Measurements from ENCODE around the gene GRM4.

GRM4 gene

DNA sequence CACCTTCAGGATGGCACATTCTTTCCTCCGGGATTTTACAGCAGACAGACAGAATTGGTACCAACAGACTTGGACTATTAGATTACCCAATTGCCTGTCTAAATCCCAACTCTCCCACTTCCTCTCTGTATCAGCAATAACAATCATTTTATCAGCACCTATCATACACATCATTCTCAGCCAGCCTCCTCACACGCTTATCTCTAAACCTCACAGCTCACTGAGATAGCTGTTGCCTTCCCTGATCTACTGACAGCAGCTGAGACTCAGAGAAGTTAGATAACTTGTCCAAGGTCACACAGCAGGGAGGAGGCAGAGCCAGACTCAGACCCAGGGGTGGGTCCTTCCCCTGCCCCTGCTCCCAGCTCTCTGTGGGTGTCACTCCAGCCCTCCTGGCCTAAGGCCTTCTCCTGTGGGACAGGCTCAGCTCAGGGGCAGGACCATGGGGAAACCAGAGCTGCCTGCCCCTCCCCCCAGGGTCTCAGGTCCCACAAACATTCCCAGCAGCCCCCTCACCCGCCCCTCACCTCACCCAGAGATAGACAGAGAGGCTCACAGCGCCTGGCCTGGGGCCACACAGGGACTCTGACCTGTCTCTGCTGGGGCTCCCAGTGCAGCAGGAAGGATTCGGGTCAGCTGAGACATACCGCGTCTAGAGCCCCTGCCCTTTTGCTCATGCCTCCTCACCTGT is 92.8 kb downstream of the GRM4 start:
- Histone ChIP-seq H4K8ac (ENCODE audit: low read length) (no peak overlapping the region), H2BK120ac (ENCODE audit: low read depth, low read length) (no peak overlapping the region), H4K91ac (ENCODE audit: low read length) (no peak overlapping the region), H3K27ac (ENCODE audit: low read length, poor library complexity, severe bottlenecking) (no peak overlapping the region), H3K9me3 (ENCODE audit: control insufficient read depth, low read length) (no peaks in the 10 kb centered on the region), H2BK12ac (ENCODE audit: low read length in 2 of 2) (no peak overlapping the region), H3K4ac (ENCODE audit: low read depth in 1 of 2, low read length in 2 of 2) (no peak overlapping the region), H3K23ac (ENCODE audit: low read length in 2 of 2) (no peak overlapping the region), H2AFZ (ENCODE audit: low read depth, low read length) (no peak overlapping the region), H3K27me3 (ENCODE audit: control insufficient read depth in 1 of 2, insufficient read depth in 1 of 2, low read length in 2 of 2) (peaks cover 73 to 74% of the 10 kb centered on the region in 2 experiments), H3K14ac (ENCODE audit: low read length in 2 of 2) (no peak overlapping the region), H2BK15ac (ENCODE audit: low read depth, poor library complexity, severe bottlenecking) (no peak overlapping the region), H2AK5ac (ENCODE audit: low read length, severe bottlenecking) (no peak overlapping the region), H3K36me3 (ENCODE audit: control insufficient read depth in 1 of 2, insufficient read depth in 2 of 2, low read depth in 1 of 2, low read length in 2 of 2) (peaks cover 0 to 3% of the 10 kb centered on the region in 2 experiments), H3K4me1 (ENCODE audit: control insufficient read depth, insufficient read depth, low read depth, low read length) (peaks cover 3% of the 10 kb centered on the region), H3K79me1 (replicated peaks; ENCODE audit: low read length, poor library complexity, severe bottlenecking) (no peaks in the 10 kb centered on the region), H3K4me2 (ENCODE audit: low read length, poor library complexity, severe bottlenecking) (no peak overlapping the region), H3K9ac (ENCODE audit: low read length) (no peak overlapping the region), H2BK5ac (ENCODE audit: low read depth, low read length, poor library complexity, severe bottlenecking) (no peak overlapping the region), H3K18ac (ENCODE audit: low read depth in 1 of 2, low read length in 2 of 2) (no peak overlapping the region), H3K4me3 (ENCODE audit: insufficient read depth in 1 of 2, low read depth in 1 of 2, low read length in 2 of 2) (no peak overlapping the region)
- 66% methylated on average over 7 of the region's 7 CpGs for WGBS
- DNase-seq = no peak

DNA sequence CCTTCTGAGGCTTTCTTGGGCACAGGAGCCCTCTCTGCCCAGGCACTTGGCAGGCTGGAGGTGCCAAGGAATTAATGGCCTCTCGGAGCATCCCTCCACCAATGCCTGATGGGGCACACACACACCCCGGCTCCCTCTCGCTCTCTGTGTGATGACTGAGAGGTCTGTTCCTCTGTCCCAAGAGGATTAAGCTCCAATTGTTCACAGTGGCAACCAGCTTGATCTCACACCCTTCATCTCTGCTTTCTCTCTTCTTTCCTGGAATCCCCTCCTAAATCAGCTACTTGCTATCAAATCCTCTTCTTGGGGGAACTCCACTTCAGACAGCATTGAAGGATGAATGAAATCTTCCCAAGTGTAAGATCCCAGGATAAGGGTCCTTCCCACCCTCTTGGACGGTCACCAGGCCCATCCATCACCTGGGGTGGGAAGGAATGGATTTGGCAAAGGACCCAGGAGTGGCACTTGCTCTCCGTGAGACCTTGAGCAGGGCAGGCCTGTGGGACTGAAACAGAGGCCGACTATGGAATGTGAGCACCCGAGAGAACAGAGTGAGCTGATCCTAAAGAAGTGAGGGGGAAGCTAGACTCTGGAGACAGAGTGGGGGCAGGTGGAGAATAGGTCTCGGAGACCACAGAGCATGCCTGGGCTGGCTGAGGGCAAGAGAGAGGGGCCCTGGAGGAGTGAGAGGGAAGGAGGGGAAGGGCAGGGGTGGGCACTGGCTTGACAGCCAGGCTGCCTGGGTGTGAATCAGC is 93.6 kb downstream of the GRM4 start:
- Histone ChIP-seq H2BK5ac (ENCODE audit: low read depth, low read length, poor library complexity, severe bottlenecking) (no peak overlapping the region), H2AK5ac (ENCODE audit: low read length, severe bottlenecking) (no peak overlapping the region), H3K18ac (ENCODE audit: low read depth in 1 of 2, low read length in 2 of 2) (no peak overlapping the region), H3K36me3 (ENCODE audit: control insufficient read depth in 1 of 2, insufficient read depth in 2 of 2, low read depth in 1 of 2, low read length in 2 of 2) (peaks cover 0 to 3% of the 10 kb centered on the region in 2 experiments), H4K8ac (ENCODE audit: low read length) (no peak overlapping the region), H2AFZ (ENCODE audit: low read depth, low read length) (no peak overlapping the region), H3K4ac (ENCODE audit: low read depth in 1 of 2, low read length in 2 of 2) (no peak overlapping the region), H4K91ac (ENCODE audit: low read length) (no peak overlapping the region), H3K4me3 (ENCODE audit: insufficient read depth in 1 of 2, low read depth in 1 of 2, low read length in 2 of 2) (no peak overlapping the region), H3K23ac (ENCODE audit: low read length in 2 of 2) (no peak overlapping the region), H2BK120ac (ENCODE audit: low read depth, low read length) (no peak overlapping the region), H2BK12ac (ENCODE audit: low read length in 2 of 2) (no peak overlapping the region), H3K27ac (ENCODE audit: low read length, poor library complexity, severe bottlenecking) (no peak overlapping the region), H3K4me2 (ENCODE audit: low read length, poor library complexity, severe bottlenecking) (no peak overlapping the region), H2BK15ac (ENCODE audit: low read depth, poor library complexity, severe bottlenecking) (no peak overlapping the region), H3K14ac (ENCODE audit: low read length in 2 of 2) (no peak overlapping the region), H3K27me3 (ENCODE audit: control insufficient read depth in 1 of 2, insufficient read depth in 1 of 2, low read length in 2 of 2) (peaks cover 76 to 78% of the 10 kb centered on the region in 2 experiments), H3K4me1 (ENCODE audit: control insufficient read depth, insufficient read depth, low read depth, low read length) (peaks cover 3% of the 10 kb centered on the region), H3K79me1 (replicated peaks; ENCODE audit: low read length, poor library complexity, severe bottlenecking) (no peaks in the 10 kb centered on the region), H3K9me3 (ENCODE audit: control insufficient read depth, low read length) (no peaks in the 10 kb centered on the region), H3K9ac (ENCODE audit: low read length) (no peak overlapping the region)
- DNase-seq = no peak
- WGBS = 79% methylated on average over 8 of the region's 8 CpGs

- peaks cover 0 to 2% of the 10 kb centered on the region in 2 experiments for H3K36me3 ChIP-seq (ENCODE audit: control insufficient read depth in 1 of 2, insufficient read depth in 2 of 2, low read depth in 1 of 2, low read length in 2 of 2)
- no peak overlapping the region for H2AFZ ChIP-seq (ENCODE audit: low read depth, low read length)
- H3K14ac ChIP-seq (ENCODE audit: low read length in 2 of 2) = no peak overlapping the region
- no peak overlapping the region for H4K91ac ChIP-seq (ENCODE audit: low read length)
- no peak overlapping the region for H3K18ac ChIP-seq (ENCODE audit: low read depth in 1 of 2, low read length in 2 of 2)
- H2BK12ac ChIP-seq (ENCODE audit: low read length in 2 of 2) = no peak overlapping the region
- H2BK120ac ChIP-seq (ENCODE audit: low read depth, low read length) = no peak overlapping the region
- H2AK5ac ChIP-seq (ENCODE audit: low read length, severe bottlenecking) = no peak overlapping the region
- DNase-seq = no peak
- H3K4me2 ChIP-seq (ENCODE audit: low read length, poor library complexity, severe bottlenecking) = no peak overlapping the region
- peaks cover 3% of the 10 kb centered on the region for H3K4me1 ChIP-seq (ENCODE audit: control insufficient read depth, insufficient read depth, low read depth, low read length)
- no peak overlapping the region for H4K8ac ChIP-seq (ENCODE audit: low read length)
- no peak overlapping the region for H2BK15ac ChIP-seq (ENCODE audit: low read depth, poor library complexity, severe bottlenecking)
- no peaks in the 10 kb centered on the region for H3K79me1 ChIP-seq (replicated peaks; ENCODE audit: low read length, poor library complexity, severe bottlenecking)
- no peak overlapping the region for H3K4me3 ChIP-seq (ENCODE audit: insufficient read depth in 1 of 2, low read depth in 1 of 2, low read length in 2 of 2)
- WGBS = 31% methylated on average over 8 of the region's 8 CpGs
- H3K9ac ChIP-seq (ENCODE audit: low read length) = no peak overlapping the region
- H3K4ac ChIP-seq (ENCODE audit: low read depth in 1 of 2, low read length in 2 of 2) = no peak overlapping the region
- H3K27me3 ChIP-seq (ENCODE audit: control insufficient read depth in 1 of 2, insufficient read depth in 1 of 2, low read length in 2 of 2) = peaks cover 79 to 86% of the 10 kb centered on the region in 2 experiments
- no peak overlapping the region for H3K27ac ChIP-seq (ENCODE audit: low read length, poor library complexity, severe bottlenecking)
- H2BK5ac ChIP-seq (ENCODE audit: low read depth, low read length, poor library complexity, severe bottlenecking) = no peak overlapping the region
- no peaks in the 10 kb centered on the region for H3K9me3 ChIP-seq (ENCODE audit: control insufficient read depth, low read length)
- no peak overlapping the region for H3K23ac ChIP-seq (ENCODE audit: low read length in 2 of 2)
Observed at GRCh38 chr6:34051331-34051919, 94.5 kb downstream of the GRM4 start.

DNA sequence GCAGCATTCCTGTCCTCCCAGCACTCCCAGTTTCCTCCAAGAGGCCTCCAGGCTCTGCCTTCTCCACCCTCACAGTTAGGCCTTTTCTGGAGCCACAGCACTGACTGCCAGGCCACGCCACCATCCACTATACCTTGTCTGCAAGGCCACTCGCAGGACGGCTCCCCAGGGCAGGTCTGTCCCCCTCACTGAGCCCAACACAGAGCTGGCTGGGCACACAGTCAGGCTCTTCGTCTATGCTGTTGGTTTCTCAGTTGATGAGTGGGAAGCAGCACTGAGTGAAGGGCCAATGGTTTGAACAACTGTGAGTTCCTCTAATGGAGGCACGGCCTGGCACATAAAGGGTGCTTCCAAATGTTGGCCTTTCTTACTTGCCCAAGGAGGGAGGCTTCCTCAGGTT is 95.2 kb downstream of the GRM4 start:
- no peak overlapping the region for H3K18ac ChIP-seq (ENCODE audit: low read depth in 1 of 2, low read length in 2 of 2)
- no peak overlapping the region for H4K91ac ChIP-seq (ENCODE audit: low read length)
- DNase-seq = no peak
- H2BK15ac ChIP-seq (ENCODE audit: low read depth, poor library complexity, severe bottlenecking) = no peak overlapping the region
- peaks cover 2% of the 10 kb centered on the region for H3K4me1 ChIP-seq (ENCODE audit: control insufficient read depth, insufficient read depth, low read depth, low read length)
- H3K27me3 ChIP-seq (ENCODE audit: control insufficient read depth in 1 of 2, insufficient read depth in 1 of 2, low read length in 2 of 2) = peaks cover 83 to 93% of the 10 kb centered on the region in 2 experiments
- H2BK120ac ChIP-seq (ENCODE audit: low read depth, low read length) = no peak overlapping the region
- no peak overlapping the region for H3K4me2 ChIP-seq (ENCODE audit: low read length, poor library complexity, severe bottlenecking)
- no peak overlapping the region for H3K14ac ChIP-seq (ENCODE audit: low read length in 2 of 2)
- H3K9ac ChIP-seq (ENCODE audit: low read length) = no peak overlapping the region
- no peak overlapping the region for H4K8ac ChIP-seq (ENCODE audit: low read length)
- no peaks in the 10 kb centered on the region for H3K36me3 ChIP-seq (ENCODE audit: control insufficient read depth in 1 of 2, insufficient read depth in 2 of 2, low read depth in 1 of 2, low read length in 2 of 2)
- H3K9me3 ChIP-seq (ENCODE audit: control insufficient read depth, low read length) = no peaks in the 10 kb centered on the region
- no peak overlapping the region for H3K23ac ChIP-seq (ENCODE audit: low read length in 2 of 2)
- no peak overlapping the region for H2BK12ac ChIP-seq (ENCODE audit: low read length in 2 of 2)
- H2BK5ac ChIP-seq (ENCODE audit: low read depth, low read length, poor library complexity, severe bottlenecking) = no peak overlapping the region
- no peaks in the 10 kb centered on the region for H3K79me1 ChIP-seq (replicated peaks; ENCODE audit: low read length, poor library complexity, severe bottlenecking)
- H2AK5ac ChIP-seq (ENCODE audit: low read length, severe bottlenecking) = no peak overlapping the region
- no peak overlapping the region for H3K4ac ChIP-seq (ENCODE audit: low read depth in 1 of 2, low read length in 2 of 2)
- no peak overlapping the region for H2AFZ ChIP-seq (ENCODE audit: low read depth, low read length)
- 81% methylated on average over 5 of the region's 5 CpGs for WGBS
- no peak overlapping the region for H3K27ac ChIP-seq (ENCODE audit: low read length, poor library complexity, severe bottlenecking)
- no peak overlapping the region for H3K4me3 ChIP-seq (ENCODE audit: insufficient read depth in 1 of 2, low read depth in 1 of 2, low read length in 2 of 2)

All from mesenchymal stem cell (in vitro differentiated cells and primary cell).